ENCODE results near the gene FAM117B.

GRCh38 chr2:202718614-202719013 is 83.8 kb downstream of the FAM117B start:
- TF ChIP-seq CTCF (conservative IDR thresholded peaks at IDR 0.05) (no peak), ZFX (IDR thresholded peaks at IDR 0.05) (no peak)

Data from C4-2B (cell line).